ENCODE results near the gene FAM174A.

Gene FAM174A

GRCh38 chr5:100535060-100536005 is at the start of gene FAM174A:
TSS of gene FAM174A (plus strand) at chr5:100535374. CDS start at chr5:100535531, 157 bp downstream.
- peak; percentile 95 for DNase-seq

GRCh38 chr5:100493996-100494395 is 41.2 kb upstream of the FAM174A start:
- DNase-seq = no peak

- no peak for DNase-seq
Measured at GRCh38 chr5:100496296-100496695, 38.9 kb upstream of the FAM174A start.

- no peak for DNase-seq
Measured at GRCh38 chr5:100502684-100503083, 32.5 kb upstream of the FAM174A start.

GRCh38 chr5:100505984-100506670 is 29.0 kb upstream of the FAM174A start:
- peak; percentile 74 for DNase-seq

- no peak for DNase-seq
Measured at GRCh38 chr5:100516285-100516684, 18.9 kb upstream of the FAM174A start.

- DNase-seq = no peak
Measured at GRCh38 chr5:100517301-100517974, 17.7 kb upstream of the FAM174A start.

GRCh38 chr5:100518377-100518776 is 16.8 kb upstream of the FAM174A start:
- DNase-seq = no peak

- DNase-seq = no peak
Measured at GRCh38 chr5:100519075-100519474, 16.1 kb upstream of the FAM174A start.

- DNase-seq = no peak
Measured at GRCh38 chr5:100520348-100520747, 14.8 kb upstream of the FAM174A start.

GRCh38 chr5:100537946-100538345 is 2.8 kb downstream of the FAM174A start:
- no peak for DNase-seq

GRCh38 chr5:100539519-100539918 is 4.3 kb downstream of the FAM174A start:
- DNase-seq = no peak

- DNase-seq = no peak
Measured at GRCh38 chr5:100542086-100542485, 6.9 kb downstream of the FAM174A start.

- DNase-seq = no peak
Measured at GRCh38 chr5:100546001-100546400, 10.8 kb downstream of the FAM174A start.

- peak; percentile 26 for DNase-seq
Measured at GRCh38 chr5:100550531-100551051, 15.4 kb downstream of the FAM174A start.

- DNase-seq = no peak
Measured at GRCh38 chr5:100551183-100551582, 16.0 kb downstream of the FAM174A start.

- peak; percentile 28 for DNase-seq
Measured at GRCh38 chr5:100553209-100553608, 18.0 kb downstream of the FAM174A start.

GRCh38 chr5:100560860-100561259 is 25.7 kb downstream of the FAM174A start:
- peak; percentile 31 for DNase-seq

- DNase-seq = no peak
Measured at GRCh38 chr5:100562821-100563220, 27.6 kb downstream of the FAM174A start.

- no peak for DNase-seq
Measured at GRCh38 chr5:100566382-100567141, 31.4 kb downstream of the FAM174A start.

GRCh38 chr5:100574716-100575115 is 39.5 kb downstream of the FAM174A start:
- DNase-seq = no peak

- DNase-seq = no peak
Measured at GRCh38 chr5:100575815-100576214, 40.6 kb downstream of the FAM174A start.

Data from fibroblast of skin of right biceps (primary cell).